ENCODE measurements around the gene ZNF366.

DNA sequence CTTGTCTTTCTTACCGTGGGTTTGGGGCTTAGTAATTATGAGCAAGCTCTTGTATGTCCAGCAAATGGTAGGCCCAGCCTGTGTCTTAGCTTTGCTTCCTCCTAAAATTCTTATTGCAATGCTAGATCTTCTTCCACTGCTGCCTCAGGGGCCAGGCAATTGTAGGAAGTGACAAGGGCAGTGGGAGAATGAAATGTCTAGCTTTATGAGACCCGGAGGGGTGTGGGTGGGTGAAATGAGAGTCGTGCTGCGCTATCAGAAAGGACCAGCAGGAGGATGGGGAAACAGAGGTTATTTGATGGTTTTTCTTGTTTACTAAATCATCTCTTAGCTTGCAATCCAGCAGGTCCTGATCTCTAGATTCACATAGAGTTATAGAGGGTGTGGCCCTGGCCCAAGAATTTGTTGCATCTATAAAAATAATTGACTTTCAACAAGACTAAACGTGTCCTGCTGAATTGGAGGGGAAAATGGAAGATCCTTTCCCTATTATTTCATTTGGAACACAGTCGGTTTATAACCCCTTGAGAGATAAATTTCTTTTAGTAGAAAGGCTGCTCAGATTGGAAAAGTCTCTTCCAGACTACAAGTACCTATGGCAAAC lies 43.7 kb downstream of the ZNF366 start:
- TF ChIP-seq, protein P1, sequence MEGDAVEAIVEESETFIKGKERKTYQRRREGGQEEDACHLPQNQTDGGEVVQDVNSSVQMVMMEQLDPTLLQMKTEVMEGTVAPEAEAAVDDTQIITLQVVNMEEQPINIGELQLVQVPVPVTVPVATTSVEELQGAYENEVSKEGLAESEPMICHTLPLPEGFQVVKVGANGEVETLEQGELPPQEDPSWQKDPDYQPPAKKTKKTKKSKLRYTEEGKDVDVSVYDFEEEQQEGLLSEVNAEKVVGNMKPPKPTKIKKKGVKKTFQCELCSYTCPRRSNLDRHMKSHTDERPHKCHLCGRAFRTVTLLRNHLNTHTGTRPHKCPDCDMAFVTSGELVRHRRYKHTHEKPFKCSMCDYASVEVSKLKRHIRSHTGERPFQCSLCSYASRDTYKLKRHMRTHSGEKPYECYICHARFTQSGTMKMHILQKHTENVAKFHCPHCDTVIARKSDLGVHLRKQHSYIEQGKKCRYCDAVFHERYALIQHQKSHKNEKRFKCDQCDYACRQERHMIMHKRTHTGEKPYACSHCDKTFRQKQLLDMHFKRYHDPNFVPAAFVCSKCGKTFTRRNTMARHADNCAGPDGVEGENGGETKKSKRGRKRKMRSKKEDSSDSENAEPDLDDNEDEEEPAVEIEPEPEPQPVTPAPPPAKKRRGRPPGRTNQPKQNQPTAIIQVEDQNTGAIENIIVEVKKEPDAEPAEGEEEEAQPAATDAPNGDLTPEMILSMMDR (IDR thresholded peaks at IDR 0.05): no peak
- TF ChIP-seq POLR2A (IDR thresholded peaks at IDR 0.05): no peak

All from uterus (tissue), 2 donors.